B cell (primary cell): ENCODE data around the gene PRKCA. TPM values are rescaled to one million over a fixed set of nuclear protein-coding genes. Genes with fewer than 3 reads are reported as not detected.

Experiments
- ATAC-seq: fragments of 200-7000 bp; cut with Tn5 transposase; one replicate; pipeline ENCODE4 v1.10.0; 2021; ENCODE audit warnings: low read depth, mild to moderate bottlenecking, moderate number of reproducible peaks, moderate library complexity
- CTCF ChIA-PET: fragments of 350-600 bp; sonication (Branson Sonifier 250); formaldehyde crosslinking; loops from one replicate; lab custom pipeline; 2021; ENCODE audit warnings: antibody characterized with exemption, inconsistent platforms; lab: Charles Lee
- POLR2A ChIA-PET: fragments of 350-600 bp; sonication (Branson Sonifier 250); formaldehyde crosslinking; loops from one replicate; lab custom pipeline; 2021; ENCODE audit warnings: antibody characterized with exemption; lab: Charles Lee
- DNase-seq: peaks from one replicate; pipeline ENCODE4 v3.0.0; 2013
- H2AFZ ChIP-seq: 2 replicates; pipeline ENCODE4 v1.6.1; 2012; ENCODE audit warnings: mild to moderate bottlenecking, low read depth, low read length; ENCODE audit not compliant: insufficient read depth, poor library complexity, severe bottlenecking
- H3K27ac ChIP-seq, 2 donors: 1 replicate in 1 of 2; 2 replicates in 1 of 2; pipeline ENCODE4 v1.5.1; 2012 to 2013; ENCODE audit warnings: low read length in 2 of 2, mild to moderate bottlenecking in 2 of 2, moderate library complexity in 1 of 2
- H3K27me3 ChIP-seq, 4 experiments: fragments of 200-600 bp in 1 of 4; sonication (generic) in 1 of 4; replicated peaks in 1 of 4; 1 replicate in 2 of 4; 2 replicates in 2 of 4; pipeline versions ENCODE4 v1.6.1 to v1.7.0; 2013 to 2016; ENCODE audit warnings: low read length in 3 of 4, mild to moderate bottlenecking in 2 of 4, mixed read lengths in 1 of 4, moderate library complexity in 1 of 4; ENCODE audit not compliant: insufficient read depth in 4 of 4, control insufficient read depth in 3 of 4; ENCODE audit errors: control extremely low read depth in 1 of 4
- H3K36me3 ChIP-seq, 2 experiments: replicated peaks in 1 of 2; 1 replicate in 1 of 2; 2 replicates in 1 of 2; pipeline versions ENCODE4 v1.6.1 to v1.7.1; 2013; ENCODE audit warnings: low read length in 1 of 2; ENCODE audit not compliant: insufficient read depth in 2 of 2, control insufficient read depth in 1 of 2; ENCODE audit errors: control extremely low read depth in 1 of 2, extremely low read depth in 1 of 2
- H3K4me1 ChIP-seq, 2 donors: fragments of 200-600 bp in 1 of 2; sonication (generic) in 1 of 2; 1 replicate in 1 of 2; 2 replicates in 1 of 2; pipeline versions ENCODE4 v1.5.1 to v1.6.1; 2013 to 2017; ENCODE audit warnings: low read length in 2 of 2; ENCODE audit not compliant: control insufficient read depth in 2 of 2, insufficient read depth in 2 of 2
- H3K4me2 ChIP-seq: replicated peaks from 2 replicates; pipeline ENCODE3; 2012; ENCODE audit warnings: mild to moderate bottlenecking, low read depth, low read length; ENCODE audit not compliant: poor library complexity, severe bottlenecking
- H3K4me3 ChIP-seq, 5 experiments: fragments of 200-600 bp in 1 of 5; sonication (generic) in 1 of 5; 1 replicate in 3 of 5; 2 replicates in 2 of 5; pipeline versions ENCODE4 v1.5.1 to v1.7.0; 2011 to 2016; ENCODE audit warnings: low read length in 4 of 5, mild to moderate bottlenecking in 4 of 5, low read depth in 2 of 5, control low read depth in 1 of 5, moderate library complexity in 1 of 5; ENCODE audit not compliant: insufficient read depth in 1 of 5; ENCODE audit errors: control extremely low read depth in 1 of 5, extremely low read depth in 1 of 5
- H3K79me2 ChIP-seq: fragments of 200-600 bp; sonication (generic); one replicate; pipeline ENCODE4 v1.6.0; 2016; ENCODE audit warnings: low read length; ENCODE audit not compliant: control insufficient read depth, insufficient read depth
- H3K9ac ChIP-seq: fragments of 200-600 bp; sonication (generic); 2 replicates; pipeline ENCODE4 v1.6.1; 2017; ENCODE audit warnings: mild to moderate bottlenecking, low read length, moderate library complexity
- H3K9me3 ChIP-seq, 3 donors: one replicate each; pipeline versions ENCODE4 v1.6.1 to v1.7.1; 2013; ENCODE audit warnings: low read length in 2 of 3; ENCODE audit not compliant: control insufficient read depth in 2 of 3, insufficient read depth in 1 of 3; ENCODE audit errors: control extremely low read depth in 1 of 3
- H4K20me1 ChIP-seq: 2 replicates; pipeline ENCODE4 v1.6.0; 2012; ENCODE audit warnings: mild to moderate bottlenecking, low read length; ENCODE audit not compliant: insufficient read depth, control insufficient read depth, poor library complexity, severe bottlenecking
- H3K27ac Mint-ChIP-seq: one replicate; pipeline ENCODE4 v1.8.0; 2021; ENCODE audit warnings: mixed read lengths
- H3K27me3 Mint-ChIP-seq: one replicate; pipeline ENCODE4 v1.8.0; 2021; ENCODE audit warnings: mixed read lengths
- H3K4me1 Mint-ChIP-seq: one replicate; pipeline ENCODE4 v1.8.0; 2021; ENCODE audit warnings: mixed read lengths
- H3K4me3 Mint-ChIP-seq: one replicate; pipeline ENCODE4 v1.8.0; 2021; ENCODE audit warnings: mixed read lengths
- H3K9me3 Mint-ChIP-seq: one replicate; pipeline ENCODE4 v1.8.0; 2022; ENCODE audit warnings: mixed read lengths; ENCODE audit not compliant: insufficient read depth
- CTCF ChIP-seq: fragments of 200-600 bp; IDR thresholded peaks from one replicate; pipeline ENCODE4 v1.8.0; 2022; ENCODE audit warnings: antibody characterized with exemption, mild to moderate bottlenecking
- EZH2 ChIP-seq: IDR thresholded peaks from 2 replicates; pipeline ENCODE4 v1.6.1; 2012; ENCODE audit warnings: borderline replicate concordance, low read depth, mild to moderate bottlenecking, moderate library complexity, low read length; ENCODE audit not compliant: insufficient read depth, poor library complexity, severe bottlenecking
- WGBS: methylation state at CpG from one replicate; pipeline ENCODE4 v1.1.5; 2013; ENCODE audit warnings: missing lambda C conversion rate; ENCODE audit not compliant: insufficient coverage; 5-methylcytosine and 5-hydroxymethylcytosine counted together
- intact Hi-C: fragments of 100-400 bp; cut with micrococcal nuclease; formaldehyde crosslinking; loops from one replicate; pipeline ENCODE4 v1.10.0; 2022
- polyA plus RNA-seq: library from polyadenylated mRNA; depleted of rRNA; stranded (reverse); fragments of >200 nt; gene quantifications from 2 replicates; pipeline ENCODE4 v1.2.3, GENCODE V29; 2012
- total RNA-seq, 2 donors: library from RNA; stranded (reverse); fragments of 120-200 nt in 1 of 2; gene quantifications; 1 replicate in 1 of 2; 2 replicates in 1 of 2; pipeline versions ENCODE4 v1.2.3 to v1.2.4, GENCODE V29; 2013 to 2022

PRKCA gene
- total and polyA plus RNA-seq, 2 donors (not counting 1 experiment from before 2014, with no cell fraction given) = 0.33 to 7.7 TPM

- no peaks in the 10 kb centered on the region for H3K79me2 ChIP-seq
- ChIA-PET CTCF (no interaction called here), POLR2A (no interaction called here)
- H2AFZ ChIP-seq = no peak overlapping the region
- no peaks in the 10 kb centered on the region for H3K9me3 ChIP-seq
- Mint-ChIP-seq H3K4me3 (no peak overlapping the region), H3K9me3 (no peaks in the 10 kb centered on the region), H3K27me3 (no peaks in the 10 kb centered on the region), H3K4me1 (no peaks in the 10 kb centered on the region), H3K27ac (no peak overlapping the region)
- no peak overlapping the region for H3K9ac ChIP-seq
- no peaks in the 10 kb centered on the region for H3K27me3 ChIP-seq
- no peaks in the 10 kb centered on the region for H3K36me3 ChIP-seq
- intact Hi-C loops = no loop called here
- no peaks in the 10 kb centered on the region for H3K4me1 ChIP-seq
- no peak overlapping the region for H3K27ac ChIP-seq
- DNase-seq (no peak), ATAC-seq (no peak)
- no peak for TF ChIP-seq EZH2
- TF ChIP-seq CTCF = no peak
- WGBS = 92% methylated on average over 6 of the region's 9 CpGs
- no peaks in the 10 kb centered on the region for H4K20me1 ChIP-seq
- no peak overlapping the region for H3K4me3 ChIP-seq
- no peak overlapping the region for H3K4me2 ChIP-seq
Measured at GRCh38 chr17:66485309-66485947, 183.0 kb downstream of the PRKCA start.

- Histone ChIP-seq H3K36me3 (no peaks in the 10 kb centered on the region), H3K4me3 (no peak overlapping the region), H3K4me1 (no peaks in the 10 kb centered on the region), H2AFZ (no peak overlapping the region), H3K9me3 (no peaks in the 10 kb centered on the region), H3K79me2 (no peaks in the 10 kb centered on the region), H4K20me1 (no peaks in the 10 kb centered on the region), H3K9ac (no peak overlapping the region), H3K27ac (no peak overlapping the region), H3K27me3 (no peaks in the 10 kb centered on the region), H3K4me2 (no peak overlapping the region)
- ATAC-seq (no peak), DNase-seq (no peak)
- no peak overlapping the region for H3K27ac Mint-ChIP-seq
- no peaks in the 10 kb centered on the region for H3K9me3 Mint-ChIP-seq
- ChIA-PET POLR2A (no interaction called here), CTCF (no interaction called here)
- no peaks in the 10 kb centered on the region for H3K27me3 Mint-ChIP-seq
- no peaks in the 10 kb centered on the region for H3K4me1 Mint-ChIP-seq
- H3K4me3 Mint-ChIP-seq = no peak overlapping the region
- intact Hi-C loops = no loop called here
- WGBS = no CpG with 5 or more reads among the region's 3 CpGs
- TF ChIP-seq EZH2 = no peak
- TF ChIP-seq CTCF = no peak
Measured at GRCh38 chr17:66487121-66487520, 184.7 kb downstream of the PRKCA start.
